ENCODE data around the gene DLX6.

DNA sequence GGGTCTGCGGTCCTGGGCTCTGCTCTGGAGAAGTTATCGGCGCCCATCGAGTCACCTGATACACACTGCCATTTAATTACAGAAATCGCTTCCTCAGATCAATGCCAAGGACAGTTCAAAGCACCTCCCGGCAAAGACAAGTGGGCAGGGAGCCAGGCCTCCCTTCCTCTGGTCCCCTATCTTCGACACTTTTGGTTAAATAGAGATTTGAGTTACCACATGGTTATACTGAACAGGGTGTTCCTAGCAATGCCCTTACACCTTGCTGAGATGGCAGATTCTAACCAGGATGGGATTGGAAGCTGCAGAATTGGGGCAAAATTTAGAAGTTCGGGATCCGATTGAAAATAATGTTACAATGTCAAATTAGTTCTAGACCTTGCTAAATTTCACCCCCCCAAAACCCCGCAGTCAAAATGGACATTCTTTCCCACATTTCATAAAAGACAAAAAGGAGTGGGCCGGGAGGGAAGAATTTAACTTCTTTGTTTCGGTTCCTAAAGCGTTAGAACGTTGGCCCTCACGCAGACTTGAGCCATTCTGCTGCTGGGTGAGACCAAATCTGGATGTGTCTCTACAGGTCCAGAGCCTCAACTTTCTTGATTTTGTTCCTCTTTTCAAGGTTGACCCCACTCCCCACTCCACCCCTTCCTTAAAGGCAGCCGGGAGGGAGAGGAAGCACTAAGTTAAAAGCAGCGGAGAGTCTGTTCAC lies 21.5 kb downstream of the DLX6 start:
- TF ChIP-seq, protein P1, sequence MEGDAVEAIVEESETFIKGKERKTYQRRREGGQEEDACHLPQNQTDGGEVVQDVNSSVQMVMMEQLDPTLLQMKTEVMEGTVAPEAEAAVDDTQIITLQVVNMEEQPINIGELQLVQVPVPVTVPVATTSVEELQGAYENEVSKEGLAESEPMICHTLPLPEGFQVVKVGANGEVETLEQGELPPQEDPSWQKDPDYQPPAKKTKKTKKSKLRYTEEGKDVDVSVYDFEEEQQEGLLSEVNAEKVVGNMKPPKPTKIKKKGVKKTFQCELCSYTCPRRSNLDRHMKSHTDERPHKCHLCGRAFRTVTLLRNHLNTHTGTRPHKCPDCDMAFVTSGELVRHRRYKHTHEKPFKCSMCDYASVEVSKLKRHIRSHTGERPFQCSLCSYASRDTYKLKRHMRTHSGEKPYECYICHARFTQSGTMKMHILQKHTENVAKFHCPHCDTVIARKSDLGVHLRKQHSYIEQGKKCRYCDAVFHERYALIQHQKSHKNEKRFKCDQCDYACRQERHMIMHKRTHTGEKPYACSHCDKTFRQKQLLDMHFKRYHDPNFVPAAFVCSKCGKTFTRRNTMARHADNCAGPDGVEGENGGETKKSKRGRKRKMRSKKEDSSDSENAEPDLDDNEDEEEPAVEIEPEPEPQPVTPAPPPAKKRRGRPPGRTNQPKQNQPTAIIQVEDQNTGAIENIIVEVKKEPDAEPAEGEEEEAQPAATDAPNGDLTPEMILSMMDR (conservative IDR thresholded peaks at IDR 0.05; ENCODE audit: low read length) = no peak
- no peak for TF ChIP-seq EZH2phosphoT487 (IDR thresholded peaks at IDR 0.05; ENCODE audit: borderline replicate concordance, low read depth, low read length)
